K562 (cell line): ENCODE data around the gene BCL2L1. TPM values are rescaled to one million over a fixed set of nuclear protein-coding genes. Genes with fewer than 3 reads are reported as not detected.

ENCODE experiments used
- BHLHE40 ChIP-seq: IDR thresholded peaks from 2 replicates; pipeline ENCODE4 v1.6.1; 2011; ENCODE audit warnings: low read length, improper control_type of control experiment
- CHCHD3 ChIP-seq: fragments of 250-450 bp; sonication (Bioruptor Pico); IDR thresholded peaks from 2 replicates; pipeline ENCODE4 v2.1.2; 2022; ENCODE audit warnings: mild to moderate bottlenecking
- E2F3 ChIP-seq: fragments of 250-450 bp; sonication (Bioruptor Pico); IDR thresholded peaks from 2 replicates; pipeline ENCODE4 v1.4.0; 2020; ENCODE audit warnings: mild to moderate bottlenecking
- ETV5 ChIP-seq: sonication (generic); formaldehyde crosslinking; IDR thresholded peaks from 2 replicates; pipeline ENCODE4 v1.4.0; 2020; ENCODE audit warnings: low read depth, mild to moderate bottlenecking, missing genetic modification reagents
- GABPA ChIP-seq: fragments of 200-800 bp; sonication (Bioruptor generic); conservative IDR thresholded peaks from 2 replicates; pipeline ENCODE4 v1.6.1; 2016; ENCODE audit warnings: low read depth, missing genetic modification characterization, missing compliant biosample characterization
- GATAD2B ChIP-seq: fragments of 450-650 bp; IDR thresholded peaks from 2 replicates; pipeline ENCODE4 v1.6.1; 2017; ENCODE audit warnings: mild to moderate bottlenecking, borderline replicate concordance
- HMG20B ChIP-seq: fragments of 250-450 bp; sonication (Bioruptor Pico); IDR thresholded peaks from 2 replicates; pipeline ENCODE4 v1.5.0; 2021; ENCODE audit warnings: mild to moderate bottlenecking
- KAT7 ChIP-seq: sonication (generic); formaldehyde crosslinking; IDR thresholded peaks from 2 replicates; pipeline ENCODE4 v1.8.0; 2022; ENCODE audit warnings: missing genetic modification reagents, mild to moderate bottlenecking, borderline replicate concordance
- PTTG1 ChIP-seq: fragments of 450-650 bp; IDR thresholded peaks from 2 replicates; pipeline ENCODE4 v1.6.1; 2016; ENCODE audit warnings: low read depth, mild to moderate bottlenecking, missing genetic modification characterization, missing compliant biosample characterization
- RBM17 ChIP-seq: fragments of 200-400 bp; formaldehyde crosslinking; IDR thresholded peaks from 2 replicates; pipeline ENCODE4 v1.6.1; 2017; ENCODE audit warnings: low read depth, mild to moderate bottlenecking, low read length, borderline replicate concordance
- RCOR1 ChIP-seq, 2 experiments: IDR thresholded peaks; 2 replicates each; pipeline ENCODE4 v1.6.1; 2012; ENCODE audit warnings: low read depth in 2 of 2, low read length in 2 of 2, borderline replicate concordance in 1 of 2, improper control_type of control experiment in 1 of 2
- SAFB2 ChIP-seq: fragments of 200-400 bp; formaldehyde crosslinking; IDR thresholded peaks from 2 replicates; pipeline ENCODE4 v1.6.1; 2018; ENCODE audit warnings: borderline replicate concordance, low read length, low read depth, moderate library complexity; ENCODE audit not compliant: severe bottlenecking
- SRF ChIP-seq, 2 experiments: fragments of 250-450, 450-650 bp in 1 of 2; sonication (Bioruptor Pico) in 1 of 2; sonication (generic) in 1 of 2; formaldehyde crosslinking; IDR thresholded peaks; 2 replicates each; pipeline versions ENCODE4 v1.5.0 to v1.5.1; 2020 to 2022; ENCODE audit warnings: mild to moderate bottlenecking in 1 of 2, missing genetic modification reagents in 1 of 2
- STAT5A ChIP-seq: IDR thresholded peaks from 2 replicates; pipeline ENCODE4 v1.6.1; 2012; ENCODE audit warnings: low read length, inconsistent platforms, borderline replicate concordance
- ZNF239 ChIP-seq: fragments of 250-450 bp; sonication (Bioruptor Pico); IDR thresholded peaks from 2 replicates; pipeline ENCODE4 v1.4.0; 2020; ENCODE audit warnings: mild to moderate bottlenecking
- polyA plus RNA-seq, 8 experiments: library from polyadenylated mRNA; depleted of rRNA in 4 of 8; stranded (reverse) in 5 of 8; unstranded in 3 of 8; fragments of >200 nt; fragmentation: Nextera tagmentation in 2 of 8; fragmentation: Illumina TruSeq in 1 of 8; extraction: Ambion mirVana in 2 of 8; extraction: Trizol in 1 of 8; gene quantifications; 2 replicates each; pipeline versions ENCODE4 v1.2.1 to v1.2.3, GENCODE V29; 2011 to 2014; ENCODE audit warnings: inconsistent platforms in 1 of 8, missing spikeins in 1 of 8
- total RNA-seq, 7 experiments: library from RNA; depleted of rRNA in 6 of 7; stranded (reverse); fragments of >200 nt in 6 of 7; fragmentation: Illumina TruSeq in 2 of 7; extraction: Trizol in 2 of 7; gene quantifications; 2 replicates each; pipeline versions ENCODE4 v1.2.1 to v1.2.3, GENCODE V29; 2011 to 2021; ENCODE audit warnings: low replicate concordance in 1 of 7
- TF ChIP-seq, protein P1 (sequence below): fragments of 250-450 bp; sonication (Bioruptor Pico); IDR thresholded peaks from 2 replicates; pipeline ENCODE4 v1.5.0; 2020; ENCODE audit warnings: mild to moderate bottlenecking
- TF ChIP-seq, protein P2 (sequence below): sonication (generic); formaldehyde crosslinking; IDR thresholded peaks from 2 replicates; pipeline ENCODE4 v1.8.1; 2023; ENCODE audit warnings: mild to moderate bottlenecking, missing genetic modification reagents
- TF ChIP-seq, protein P3 (sequence below): fragments of 250-450 bp; sonication (Bioruptor Pico); IDR thresholded peaks from 2 replicates; pipeline ENCODE4 v1.4.0; 2020; ENCODE audit warnings: mild to moderate bottlenecking, moderate library complexity
- TF ChIP-seq, protein P4 (sequence below), 2 experiments: fragments of 250-450 bp in 1 of 2; fragments of 450-650 bp in 1 of 2; sonication (Bioruptor Pico) in 1 of 2; IDR thresholded peaks; 2 replicates each; pipeline versions ENCODE4 v1.6.1 to v1.8.0; 2016 to 2021; ENCODE audit warnings: mild to moderate bottlenecking in 2 of 2, moderate library complexity in 2 of 2, missing compliant biosample characterization in 1 of 2, missing genetic modification characterization in 1 of 2

The BCL2L1 gene
- total and polyA plus RNA-seq, 9 of the 15 experiments (the other 6 are each of a cell fraction or from before 2014, with no cell fraction given): 3.3 to 182 (median 120) TPM

DNA sequence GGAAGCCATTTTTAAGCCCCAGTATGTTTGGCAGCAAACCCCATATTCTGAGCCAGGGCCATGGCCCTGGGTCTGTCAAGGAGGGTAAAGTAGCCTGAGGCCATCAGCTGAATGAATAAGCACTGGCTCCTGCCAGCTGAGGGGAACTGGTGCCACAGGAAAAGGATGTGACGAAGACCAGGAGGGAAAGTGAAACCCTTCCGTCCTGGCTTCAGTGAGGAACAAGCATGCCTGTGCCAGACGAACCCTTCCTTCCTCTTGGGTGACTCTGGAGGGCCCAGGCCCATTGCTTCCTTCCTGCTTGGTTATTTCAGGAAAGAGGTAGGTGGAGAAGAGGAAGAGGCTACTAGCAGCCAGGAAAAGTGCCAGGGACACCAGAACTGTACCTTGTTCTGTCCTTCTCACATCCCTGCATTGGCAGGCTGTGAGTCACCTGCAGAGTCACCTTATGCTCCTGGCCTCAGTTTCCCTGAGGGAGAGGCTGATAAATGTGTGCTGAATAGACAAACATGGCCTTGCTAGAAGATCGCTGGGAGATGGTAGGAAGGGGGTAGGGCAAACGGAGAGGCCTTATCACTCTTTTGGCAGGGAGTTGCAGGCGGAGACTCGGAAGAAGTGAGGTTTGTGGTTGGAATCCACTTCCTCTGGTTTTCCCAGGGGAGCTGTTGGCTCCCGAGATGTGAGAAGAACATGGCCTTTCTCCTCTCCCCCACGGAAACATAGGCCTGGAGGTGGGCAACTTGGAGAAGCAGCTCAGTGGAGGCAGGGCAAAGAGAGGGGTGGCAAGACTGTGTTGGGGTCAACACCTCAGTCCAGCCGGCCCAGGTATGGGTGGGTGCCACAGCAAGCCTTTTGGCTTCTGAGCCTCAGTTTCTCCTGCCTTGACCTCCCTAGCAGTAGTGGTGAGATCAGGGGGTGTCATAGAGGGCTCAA is 47.5 kb downstream of the BCL2L1 start (continued):
- TF ChIP-seq, protein P1, sequence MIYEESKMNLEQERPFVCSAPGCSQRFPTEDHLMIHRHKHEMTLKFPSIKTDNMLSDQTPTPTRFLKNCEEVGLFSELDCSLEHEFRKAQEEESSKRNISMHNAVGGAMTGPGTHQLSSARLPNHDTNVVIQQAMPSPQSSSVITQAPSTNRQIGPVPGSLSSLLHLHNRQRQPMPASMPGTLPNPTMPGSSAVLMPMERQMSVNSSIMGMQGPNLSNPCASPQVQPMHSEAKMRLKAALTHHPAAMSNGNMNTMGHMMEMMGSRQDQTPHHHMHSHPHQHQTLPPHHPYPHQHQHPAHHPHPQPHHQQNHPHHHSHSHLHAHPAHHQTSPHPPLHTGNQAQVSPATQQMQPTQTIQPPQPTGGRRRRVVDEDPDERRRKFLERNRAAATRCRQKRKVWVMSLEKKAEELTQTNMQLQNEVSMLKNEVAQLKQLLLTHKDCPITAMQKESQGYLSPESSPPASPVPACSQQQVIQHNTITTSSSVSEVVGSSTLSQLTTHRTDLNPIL: peak; percentile 75; the same call in 1 of the 2 replicates
- TF ChIP-seq GATAD2B (peak; percentile 18; the same call in 1 of the 2 replicates), PTTG1 (tag) (peak; percentile 72), HMG20B (CRISPR knock-in tag) (0 out of 2 replicates have a peak, but pooled peaks have one; percentile 0), SRF (CRISPR knock-in tag; IDR thresholded peaks at IDR 0.05) (peak in 1 of 2 experiments; percentile 51; a peak in 1 of 4 replicates), SAFB2 (no peak), RCOR1 (IDR thresholded peaks at IDR 0.05; ENCODE audit: borderline replicate concordance in 1 of 2, low read depth in 2 of 2, low read length in 2 of 2) (peak in 1 of 2 experiments; percentile 90; a peak in 3 of 4 replicates), BHLHE40 (peak; percentile 69; the same call in 1 of the 2 replicates), CHCHD3 (CRISPR knock-in tag) (no peak), STAT5A (peak; percentile 80), ETV5 (CRISPR knock-in tag) (peak; percentile 90), RBM17 (no peak), GABPA (tag) (peak; percentile 85), ZNF239 (peak; percentile 70), KAT7 (CRISPR knock-in tag) (0 out of 2 replicates have a peak, but pooled peaks have one; percentile 79), E2F3 (CRISPR knock-in tag) (0 out of 2 replicates have a peak, but pooled peaks have one; percentile 38)
- TF ChIP-seq, protein P2, sequence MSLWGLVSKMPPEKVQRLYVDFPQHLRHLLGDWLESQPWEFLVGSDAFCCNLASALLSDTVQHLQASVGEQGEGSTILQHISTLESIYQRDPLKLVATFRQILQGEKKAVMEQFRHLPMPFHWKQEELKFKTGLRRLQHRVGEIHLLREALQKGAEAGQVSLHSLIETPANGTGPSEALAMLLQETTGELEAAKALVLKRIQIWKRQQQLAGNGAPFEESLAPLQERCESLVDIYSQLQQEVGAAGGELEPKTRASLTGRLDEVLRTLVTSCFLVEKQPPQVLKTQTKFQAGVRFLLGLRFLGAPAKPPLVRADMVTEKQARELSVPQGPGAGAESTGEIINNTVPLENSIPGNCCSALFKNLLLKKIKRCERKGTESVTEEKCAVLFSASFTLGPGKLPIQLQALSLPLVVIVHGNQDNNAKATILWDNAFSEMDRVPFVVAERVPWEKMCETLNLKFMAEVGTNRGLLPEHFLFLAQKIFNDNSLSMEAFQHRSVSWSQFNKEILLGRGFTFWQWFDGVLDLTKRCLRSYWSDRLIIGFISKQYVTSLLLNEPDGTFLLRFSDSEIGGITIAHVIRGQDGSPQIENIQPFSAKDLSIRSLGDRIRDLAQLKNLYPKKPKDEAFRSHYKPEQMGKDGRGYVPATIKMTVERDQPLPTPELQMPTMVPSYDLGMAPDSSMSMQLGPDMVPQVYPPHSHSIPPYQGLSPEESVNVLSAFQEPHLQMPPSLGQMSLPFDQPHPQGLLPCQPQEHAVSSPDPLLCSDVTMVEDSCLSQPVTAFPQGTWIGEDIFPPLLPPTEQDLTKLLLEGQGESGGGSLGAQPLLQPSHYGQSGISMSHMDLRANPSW (CRISPR knock-in tag): 0 out of 2 replicates have a peak, but pooled peaks have one; percentile 19
- TF ChIP-seq, protein P3, sequence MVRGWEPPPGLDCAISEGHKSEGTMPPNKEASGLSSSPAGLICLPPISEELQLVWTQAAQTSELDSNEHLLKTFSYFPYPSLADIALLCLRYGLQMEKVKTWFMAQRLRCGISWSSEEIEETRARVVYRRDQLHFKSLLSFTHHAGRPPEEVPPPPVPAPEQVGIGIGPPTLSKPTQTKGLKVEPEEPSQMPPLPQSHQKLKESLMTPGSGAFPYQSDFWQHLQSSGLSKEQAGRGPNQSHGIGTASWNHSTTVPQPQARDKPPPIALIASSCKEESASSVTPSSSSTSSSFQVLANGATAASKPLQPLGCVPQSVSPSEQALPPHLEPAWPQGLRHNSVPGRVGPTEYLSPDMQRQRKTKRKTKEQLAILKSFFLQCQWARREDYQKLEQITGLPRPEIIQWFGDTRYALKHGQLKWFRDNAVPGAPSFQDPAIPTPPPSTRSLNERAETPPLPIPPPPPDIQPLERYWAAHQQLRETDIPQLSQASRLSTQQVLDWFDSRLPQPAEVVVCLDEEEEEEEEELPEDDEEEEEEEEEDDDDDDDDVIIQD (CRISPR knock-in tag): no peak
- TF ChIP-seq, protein P4, sequence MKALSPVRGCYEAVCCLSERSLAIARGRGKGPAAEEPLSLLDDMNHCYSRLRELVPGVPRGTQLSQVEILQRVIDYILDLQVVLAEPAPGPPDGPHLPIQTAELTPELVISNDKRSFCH (CRISPR knock-in tag; IDR thresholded peaks at IDR 0.05): no peak
- TF ChIP-seq, protein P4 (tag; IDR thresholded peaks at IDR 0.05): peak; percentile 93
